Measurements from ENCODE around the gene PCDHB7. TPM values are rescaled to one million over a fixed set of nuclear protein-coding genes. Genes with fewer than 3 reads are reported as not detected.
"Not testable (repeated sequence)": the region's sequence is repeated elsewhere in the genome, so short reads cannot be mapped to it uniquely, and the experiment has no call there.

Gene PCDHB7
- total RNA-seq, 2 experiments from 2014 or later: not detected

- TF ChIP-seq, protein P1, sequence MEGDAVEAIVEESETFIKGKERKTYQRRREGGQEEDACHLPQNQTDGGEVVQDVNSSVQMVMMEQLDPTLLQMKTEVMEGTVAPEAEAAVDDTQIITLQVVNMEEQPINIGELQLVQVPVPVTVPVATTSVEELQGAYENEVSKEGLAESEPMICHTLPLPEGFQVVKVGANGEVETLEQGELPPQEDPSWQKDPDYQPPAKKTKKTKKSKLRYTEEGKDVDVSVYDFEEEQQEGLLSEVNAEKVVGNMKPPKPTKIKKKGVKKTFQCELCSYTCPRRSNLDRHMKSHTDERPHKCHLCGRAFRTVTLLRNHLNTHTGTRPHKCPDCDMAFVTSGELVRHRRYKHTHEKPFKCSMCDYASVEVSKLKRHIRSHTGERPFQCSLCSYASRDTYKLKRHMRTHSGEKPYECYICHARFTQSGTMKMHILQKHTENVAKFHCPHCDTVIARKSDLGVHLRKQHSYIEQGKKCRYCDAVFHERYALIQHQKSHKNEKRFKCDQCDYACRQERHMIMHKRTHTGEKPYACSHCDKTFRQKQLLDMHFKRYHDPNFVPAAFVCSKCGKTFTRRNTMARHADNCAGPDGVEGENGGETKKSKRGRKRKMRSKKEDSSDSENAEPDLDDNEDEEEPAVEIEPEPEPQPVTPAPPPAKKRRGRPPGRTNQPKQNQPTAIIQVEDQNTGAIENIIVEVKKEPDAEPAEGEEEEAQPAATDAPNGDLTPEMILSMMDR (conservative IDR thresholded peaks at IDR 0.05; ENCODE audit: low read length): peak; percentile 73
- TF ChIP-seq EZH2phosphoT487 (IDR thresholded peaks at IDR 0.05; ENCODE audit: borderline replicate concordance, low read depth, low read length): no peak
- Histone ChIP-seq H3K4me2 (ENCODE audit: low read length) (peak within 1 kb of the TSS; percentile 39; the same call in 1 of the 2 replicates), H4K20me1 (ENCODE audit: insufficient read depth, low read length) (no peaks in the 10 kb centered on the region), H2AFZ (ENCODE audit: low read length) (no peak within 1 kb of the TSS), H3K27ac (ENCODE audit: low read depth, low read length, poor library complexity, severe bottlenecking) (no peak within 1 kb of the TSS), H3K4me1 (ENCODE audit: insufficient read depth, low read length, poor library complexity, severe bottlenecking) (no peaks in the 10 kb centered on the region), H3K4me3 (ENCODE audit: low read depth, low read length, poor library complexity, severe bottlenecking) (no peak within 1 kb of the TSS), H3K79me2 (ENCODE audit: insufficient read depth, low read depth, low read length) (no peaks in the 10 kb centered on the region), H3K9me3 (ENCODE audit: low read length) (no peaks in the 10 kb centered on the region), H3K9me2 (ENCODE audit: insufficient read depth, low read length) (no peaks in the 10 kb centered on the region), H3K36me3 (ENCODE audit: insufficient read depth, low read length) (no peaks in the 10 kb centered on the region)
- ChIA-PET POLR2A (interaction anchor here (0.7 to 0.8 kb wide), 2 partner anchors 17 to 1158 kb away, joined by 3 to 4 read pairs; no protein-coding TSS in a partner anchor), CTCF (ENCODE audit: unreplicated experiment) (interaction anchor here (0.5 to 1.0 kb wide), 2 partner anchors 23 to 97 kb away, joined by 3 read pairs; partner anchors contain the start of gene TAF7)
- no TSS peak for BruUV-seq (replicated peaks)
- DNase-seq (ENCODE audit: low spot score): peak; percentile 34
- intact Hi-C loops (cut with micrococcal nuclease; ENCODE audit: unreplicated experiment): no loop called here
These were observed 50.8 kb downstream of the PCDHB7 start, which contains the start of gene PCDHB14 for GRCh38 chr5:141223112-141223783. Gene PCDHB14 (plus strand): TSS chr5:141223343. CDS start chr5:141223506, 163 bp downstream.

GRCh38 chr5:141224844-141225243, 52.4 kb downstream of the PCDHB7 start:
- H3K9me2 ChIP-seq (ENCODE audit: insufficient read depth, low read length); H2AFZ ChIP-seq (ENCODE audit: low read length); H3K4me3 ChIP-seq (ENCODE audit: low read depth, low read length, poor library complexity, severe bottlenecking); H3K36me3 ChIP-seq (ENCODE audit: insufficient read depth, low read length); H3K79me2 ChIP-seq (ENCODE audit: insufficient read depth, low read depth, low read length); H4K20me1 ChIP-seq (ENCODE audit: insufficient read depth, low read length); H3K4me2 ChIP-seq (ENCODE audit: low read length); BruUV-seq (replicated peaks); POLR2A ChIA-PET; H3K27ac ChIP-seq (ENCODE audit: low read depth, low read length, poor library complexity, severe bottlenecking); DNase-seq (ENCODE audit: low spot score); H3K9me3 ChIP-seq (ENCODE audit: low read length); intact Hi-C loops (cut with micrococcal nuclease; ENCODE audit: unreplicated experiment); CTCF ChIA-PET (ENCODE audit: unreplicated experiment); H3K4me1 ChIP-seq (ENCODE audit: insufficient read depth, low read length, poor library complexity, severe bottlenecking): not testable (repeated sequence)

- BruUV-seq (replicated peaks); DNase-seq (ENCODE audit: low spot score); intact Hi-C loops (cut with micrococcal nuclease; ENCODE audit: unreplicated experiment); H2AFZ ChIP-seq (ENCODE audit: low read length); H3K4me3 ChIP-seq (ENCODE audit: low read depth, low read length, poor library complexity, severe bottlenecking); H4K20me1 ChIP-seq (ENCODE audit: insufficient read depth, low read length); CTCF ChIA-PET (ENCODE audit: unreplicated experiment); POLR2A ChIA-PET; H3K4me1 ChIP-seq (ENCODE audit: insufficient read depth, low read length, poor library complexity, severe bottlenecking); H3K9me3 ChIP-seq (ENCODE audit: low read length); H3K4me2 ChIP-seq (ENCODE audit: low read length); H3K36me3 ChIP-seq (ENCODE audit: insufficient read depth, low read length); H3K27ac ChIP-seq (ENCODE audit: low read depth, low read length, poor library complexity, severe bottlenecking); H3K9me2 ChIP-seq (ENCODE audit: insufficient read depth, low read length); H3K79me2 ChIP-seq (ENCODE audit: insufficient read depth, low read depth, low read length): not testable (repeated sequence)
These were observed 53.0 kb downstream of the PCDHB7 start for GRCh38 chr5:141225421-141225820.

Other genes with a start within 250 kb of the PCDHB7 start
Only the 30 nearest of the 37 such genes appear.
- not detected in 2 replicates for gene PCDHAC2, start 206.2 kb upstream of the PCDHB7 start, total RNA-seq (2014; rRNA removed; shearing (Covaris generic))
- not detected in 2 replicates for gene PCDHAC2, start 206.2 kb upstream of the PCDHB7 start, total RNA-seq (2022)
- gene PCDHB1, start 121.3 kb upstream of the PCDHB7 start, total RNA-seq (2014; rRNA removed; shearing (Covaris generic)): not detected in 2 replicates
- gene PCDHB1, start 121.3 kb upstream of the PCDHB7 start, total RNA-seq (2022): not detected in 2 replicates
- not detected in 2 replicates for gene PCDHB2, start 78.0 kb upstream of the PCDHB7 start, total RNA-seq (2014; rRNA removed; shearing (Covaris generic))
- gene PCDHB2, start 78.0 kb upstream of the PCDHB7 start, total RNA-seq (2022): not detected in 2 replicates
- not detected in 2 replicates for gene PCDHB3, start 72.2 kb upstream of the PCDHB7 start, total RNA-seq (2014; rRNA removed; shearing (Covaris generic))
- not detected in 2 replicates for gene PCDHB3, start 72.2 kb upstream of the PCDHB7 start, total RNA-seq (2022)
- gene PCDHB4, start 50.8 kb upstream of the PCDHB7 start, total RNA-seq (2014; rRNA removed; shearing (Covaris generic)): not detected in 2 replicates
- gene PCDHB4, start 50.8 kb upstream of the PCDHB7 start, total RNA-seq (2022): not detected in 2 replicates
- not detected in 2 replicates for gene PCDHB5, start 37.4 kb upstream of the PCDHB7 start, total RNA-seq (2014; rRNA removed; shearing (Covaris generic))
- gene PCDHB5, start 37.4 kb upstream of the PCDHB7 start, total RNA-seq (2022): not detected in 2 replicates
- gene PCDHB6, start 22.6 kb upstream of the PCDHB7 start, total RNA-seq (2014; rRNA removed; shearing (Covaris generic)): not detected in 2 replicates
- gene PCDHB6, start 22.6 kb upstream of the PCDHB7 start, total RNA-seq (2022): not detected in 2 replicates
- 0.08 TPM in 1 of 2 replicates, not detected in the other for gene PCDHB8, start 5.1 kb downstream of the PCDHB7 start, total RNA-seq (2014; rRNA removed; shearing (Covaris generic))
- not detected in 2 replicates for gene PCDHB8, start 5.1 kb downstream of the PCDHB7 start, total RNA-seq (2022)
- gene PCDHB16, start 9.7 kb downstream of the PCDHB7 start, total RNA-seq (2014; rRNA removed; shearing (Covaris generic)): not detected in 2 replicates
- not detected in 2 replicates for gene PCDHB16, start 9.7 kb downstream of the PCDHB7 start, total RNA-seq (2022)
- gene PCDHB9, start 14.5 kb downstream of the PCDHB7 start, total RNA-seq (2014; rRNA removed; shearing (Covaris generic)): 0.06 TPM in 1 of 2 replicates, not detected in the other
- 0.33 TPM in 1 of 2 replicates, not detected in the other for gene PCDHB9, start 14.5 kb downstream of the PCDHB7 start, total RNA-seq (2022)
- 0.08 TPM in 1 of 2 replicates, not detected in the other for gene PCDHB10, start 19.7 kb downstream of the PCDHB7 start, total RNA-seq (2014; rRNA removed; shearing (Covaris generic))
- gene PCDHB10, start 19.7 kb downstream of the PCDHB7 start, total RNA-seq (2022): not detected in 2 replicates
- gene PCDHB11, start 27.0 kb downstream of the PCDHB7 start, total RNA-seq (2014; rRNA removed; shearing (Covaris generic)): not detected in 2 replicates
- not detected in 2 replicates for gene PCDHB11, start 27.0 kb downstream of the PCDHB7 start, total RNA-seq (2022)
- not detected in 2 replicates for gene PCDHB12, start 36.1 kb downstream of the PCDHB7 start, total RNA-seq (2014; rRNA removed; shearing (Covaris generic))
- gene PCDHB12, start 36.1 kb downstream of the PCDHB7 start, total RNA-seq (2022): not detected in 2 replicates
- 0.22 TPM in 1 of 2 replicates, not detected in the other for gene PCDHB13, start 41.3 kb downstream of the PCDHB7 start, total RNA-seq (2014; rRNA removed; shearing (Covaris generic))
- not detected in 2 replicates for gene PCDHB13, start 41.3 kb downstream of the PCDHB7 start, total RNA-seq (2022)
- 0.22 TPM in 1 of 2 replicates, not detected in the other for gene PCDHB14, start 50.7 kb downstream of the PCDHB7 start, total RNA-seq (2014; rRNA removed; shearing (Covaris generic))
- gene PCDHB14, start 50.7 kb downstream of the PCDHB7 start, total RNA-seq (2022): not detected in 2 replicates
- not detected in 2 replicates for gene PCDHB15, start 72.8 kb downstream of the PCDHB7 start, total RNA-seq (2014; rRNA removed; shearing (Covaris generic))
- not detected in 2 replicates for gene PCDHB15, start 72.8 kb downstream of the PCDHB7 start, total RNA-seq (2022)
- gene SLC25A2, start 131.4 kb downstream of the PCDHB7 start, total RNA-seq (2014; rRNA removed; shearing (Covaris generic)): 0.16 and 0.95 TPM in 2 replicates
- 0.70 and 1.6 TPM in 2 replicates for gene SLC25A2, start 131.4 kb downstream of the PCDHB7 start, total RNA-seq (2022)
- 115 and 126 TPM in 2 replicates for gene TAF7, start 148.1 kb downstream of the PCDHB7 start, total RNA-seq (2014; rRNA removed; shearing (Covaris generic))
- gene TAF7, start 148.1 kb downstream of the PCDHB7 start, total RNA-seq (2022): 103 and 113 TPM in 2 replicates
- 1.3 and 1.8 TPM in 2 replicates for gene PCDHGA1, start 157.9 kb downstream of the PCDHB7 start, total RNA-seq (2014; rRNA removed; shearing (Covaris generic))
- gene PCDHGA1, start 157.9 kb downstream of the PCDHB7 start, total RNA-seq (2022): 1.7 and 1.9 TPM in 2 replicates
- gene PCDHGA2, start 166.1 kb downstream of the PCDHB7 start, total RNA-seq (2014; rRNA removed; shearing (Covaris generic)): 0.19 and 0.51 TPM in 2 replicates
- 0.74 and 1.1 TPM in 2 replicates for gene PCDHGA2, start 166.1 kb downstream of the PCDHB7 start, total RNA-seq (2022)
- gene PCDHGA3, start 171.2 kb downstream of the PCDHB7 start, total RNA-seq (2014; rRNA removed; shearing (Covaris generic)): 0.21 and 0.25 TPM in 2 replicates
- 0.36 and 0.65 TPM in 2 replicates for gene PCDHGA3, start 171.2 kb downstream of the PCDHB7 start, total RNA-seq (2022)
- gene PCDHGB1, start 177.5 kb downstream of the PCDHB7 start, total RNA-seq (2014; rRNA removed; shearing (Covaris generic)): 2.8 and 4.1 TPM in 2 replicates
- 2.8 and 3.0 TPM in 2 replicates for gene PCDHGB1, start 177.5 kb downstream of the PCDHB7 start, total RNA-seq (2022)
- 1.9 and 3.5 TPM in 2 replicates for gene PCDHGA4, start 182.4 kb downstream of the PCDHB7 start, total RNA-seq (2014; rRNA removed; shearing (Covaris generic))
- gene PCDHGA4, start 182.4 kb downstream of the PCDHB7 start, total RNA-seq (2022): 1.8 and 1.9 TPM in 2 replicates
- gene PCDHGB2, start 187.3 kb downstream of the PCDHB7 start, total RNA-seq (2014; rRNA removed; shearing (Covaris generic)): 8.3 and 9.3 TPM in 2 replicates
- 9.2 and 10.9 TPM in 2 replicates for gene PCDHGB2, start 187.3 kb downstream of the PCDHB7 start, total RNA-seq (2022)
- gene PCDHGA5, start 191.5 kb downstream of the PCDHB7 start, total RNA-seq (2014; rRNA removed; shearing (Covaris generic)): 5.2 and 6.1 TPM in 2 replicates
- 4.6 and 4.9 TPM in 2 replicates for gene PCDHGA5, start 191.5 kb downstream of the PCDHB7 start, total RNA-seq (2022)
- gene PCDHGB3, start 197.6 kb downstream of the PCDHB7 start, total RNA-seq (2014; rRNA removed; shearing (Covaris generic)): 3.5 and 5.8 TPM in 2 replicates
- 6.1 and 6.3 TPM in 2 replicates for gene PCDHGB3, start 197.6 kb downstream of the PCDHB7 start, total RNA-seq (2022)
- gene PCDHGA6, start 201.2 kb downstream of the PCDHB7 start, total RNA-seq (2014; rRNA removed; shearing (Covaris generic)): 6.3 and 7.2 TPM in 2 replicates
- 5.5 and 6.2 TPM in 2 replicates for gene PCDHGA6, start 201.2 kb downstream of the PCDHB7 start, total RNA-seq (2022)
- gene PCDHGA7, start 210.1 kb downstream of the PCDHB7 start, total RNA-seq (2014; rRNA removed; shearing (Covaris generic)): 4.7 and 6.4 TPM in 2 replicates
- 5.6 TPM in 2 replicates for gene PCDHGA7, start 210.1 kb downstream of the PCDHB7 start, total RNA-seq (2022)
- gene PCDHGB4, start 215.1 kb downstream of the PCDHB7 start, total RNA-seq (2014; rRNA removed; shearing (Covaris generic)): 8.7 and 9.3 TPM in 2 replicates
- 6.5 and 6.9 TPM in 2 replicates for gene PCDHGB4, start 215.1 kb downstream of the PCDHB7 start, total RNA-seq (2022)
- gene PCDHGA8, start 220.0 kb downstream of the PCDHB7 start, total RNA-seq (2014; rRNA removed; shearing (Covaris generic)): 5.0 and 5.3 TPM in 2 replicates
- 3.8 and 4.7 TPM in 2 replicates for gene PCDHGA8, start 220.0 kb downstream of the PCDHB7 start, total RNA-seq (2022)

Data from OCI-LY7 (cell line).